NCI-H2171 treated with DMSO at 0.1 percent for 48 hours (cell line): ENCODE data around the gene HGFAC.

Experiments used
- DNase-seq: peaks from one replicate; lab custom pipeline; 2025; lab: John Stamatoyannopoulos, UW

Gene HGFAC

GRCh38 chr4:3462790-3463415 is 21.1 kb downstream of the HGFAC start, which contains the start of gene DOK7:
TSS of gene DOK7 (plus strand) at chr4:3463306. CDS start at chr4:3463376, 70 bp downstream.
- no peak for DNase-seq

- DNase-seq, result no peak
Measured at GRCh38 chr4:3463556-3464348, 22.0 kb downstream of the HGFAC start.

- no peak for DNase-seq
Measured at GRCh38 chr4:3464349-3464905, 22.7 kb downstream of the HGFAC start.

GRCh38 chr4:3464911-3465697 is 23.3 kb downstream of the HGFAC start:
- DNase-seq, result no peak

GRCh38 chr4:3465698-3466671 is 24.2 kb downstream of the HGFAC start:
- DNase-seq, result no peak

- DNase-seq, result no peak
Measured at GRCh38 chr4:3466691-3467600, 25.2 kb downstream of the HGFAC start.

GRCh38 chr4:3467601-3468031 is 25.8 kb downstream of the HGFAC start:
- no peak for DNase-seq

- no peak for DNase-seq
Measured at GRCh38 chr4:3468154-3468553, 26.4 kb downstream of the HGFAC start.

- DNase-seq, result no peak
Measured at GRCh38 chr4:3468804-3469203, 27.0 kb downstream of the HGFAC start.

- no peak for DNase-seq
Measured at GRCh38 chr4:3469386-3470243, 27.8 kb downstream of the HGFAC start.

- no peak for DNase-seq
Measured at GRCh38 chr4:3470244-3471097, 28.7 kb downstream of the HGFAC start.

- no peak for DNase-seq
Measured at GRCh38 chr4:3471098-3471760, 29.5 kb downstream of the HGFAC start.

GRCh38 chr4:3471886-3472285 is 30.1 kb downstream of the HGFAC start:
- DNase-seq, result no peak

GRCh38 chr4:3472411-3473141 is 30.8 kb downstream of the HGFAC start:
- DNase-seq, result no peak

GRCh38 chr4:3473181-3473950 is 31.6 kb downstream of the HGFAC start:
- DNase-seq, result no peak
